HG03575 (cell line): ENCODE measurements around the gene PDE11A.
"Not testable (repeated sequence)": the region's sequence is repeated elsewhere in the genome, so short reads cannot be mapped to it uniquely, and the experiment has no call there.

Source experiments
- ATAC-seq: cut with Tn5 transposase; IDR thresholded peaks from one replicate; pipeline ENCODE4 v1.9.1; 2021; ENCODE audit not compliant: unreplicated experiment, insufficient number of reproducible peaks, low FRiP score; ENCODE audit errors: extremely low read depth

Gene PDE11A

GRCh38 chr2:177952151-177952550 lies 120.4 kb downstream of the PDE11A start:
- no peak for ATAC-seq

GRCh38 chr2:177947598-177947997 lies 125.0 kb downstream of the PDE11A start:
- not testable (repeated sequence) for ATAC-seq

DNA sequence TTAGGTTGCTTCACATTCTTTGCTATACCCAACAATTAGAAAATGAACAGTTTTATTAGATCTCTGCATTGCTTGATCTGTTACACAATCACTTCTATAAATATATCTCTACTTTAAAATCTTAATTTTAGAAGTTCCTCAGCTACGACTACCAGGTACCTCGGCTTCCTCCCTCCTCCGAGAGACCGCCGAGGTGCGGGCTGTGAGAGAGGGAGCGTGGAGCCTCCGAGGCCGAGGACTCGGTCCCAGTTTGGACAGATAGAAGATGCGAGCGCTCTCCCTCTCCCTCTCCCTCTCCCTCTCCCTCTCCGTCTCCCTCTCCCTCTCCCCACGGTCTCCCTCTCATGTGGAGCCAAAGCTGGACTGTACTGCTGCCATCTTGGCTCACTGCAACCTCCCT lies 128.0 kb downstream of the PDE11A start:
- not testable (repeated sequence) for ATAC-seq

GRCh38 chr2:177942731-177943130 lies 129.8 kb downstream of the PDE11A start:
- no peak for ATAC-seq

- ATAC-seq: no peak
Measured at GRCh38 chr2:177939211-177939610, 133.4 kb downstream of the PDE11A start.

DNA sequence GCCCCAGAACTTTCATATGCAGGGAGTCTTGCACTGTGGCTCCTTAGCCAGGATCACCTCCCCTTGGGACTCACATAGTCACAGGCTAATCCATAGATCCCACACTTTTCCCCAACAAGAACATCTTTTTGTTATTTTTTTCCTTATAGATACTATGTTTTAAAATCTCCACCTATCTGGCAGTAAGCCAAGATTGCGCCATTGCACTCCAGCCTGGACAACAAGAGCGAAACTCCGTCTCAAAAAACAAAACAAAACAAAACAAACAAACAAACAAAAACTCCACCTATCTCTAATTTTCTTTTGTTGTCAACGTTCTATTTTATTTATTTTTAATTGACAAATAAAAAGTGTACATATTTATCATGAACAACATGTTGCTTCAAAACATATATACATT lies 141.7 kb downstream of the PDE11A start:
- ATAC-seq: no peak

- no peak for ATAC-seq
Measured at GRCh38 chr2:177929662-177930522, 142.7 kb downstream of the PDE11A start.

GRCh38 chr2:177923323-177923722 lies 149.3 kb downstream of the PDE11A start:
- no peak for ATAC-seq

DNA sequence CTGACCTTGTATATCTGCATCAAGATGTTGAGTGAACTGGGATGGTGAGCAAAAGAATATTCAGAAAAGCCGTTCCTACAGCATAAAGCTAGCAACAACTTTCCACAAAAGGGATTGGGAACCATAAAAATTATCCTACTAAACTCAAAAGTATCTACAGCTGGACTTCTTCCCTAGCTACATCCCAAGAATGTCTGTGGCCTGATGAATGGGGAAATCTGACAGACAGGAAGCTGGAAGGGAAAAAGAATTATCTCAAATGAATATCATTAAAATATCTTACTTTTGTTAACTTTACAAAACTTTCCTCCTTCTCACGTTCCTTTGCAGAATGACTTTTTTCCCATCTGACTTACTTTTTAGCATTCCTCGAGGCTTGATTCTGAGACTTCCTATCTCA lies 150.9 kb downstream of the PDE11A start:
- no peak for ATAC-seq

GRCh38 chr2:177917169-177917568 lies 155.4 kb downstream of the PDE11A start:
- ATAC-seq: no peak

DNA sequence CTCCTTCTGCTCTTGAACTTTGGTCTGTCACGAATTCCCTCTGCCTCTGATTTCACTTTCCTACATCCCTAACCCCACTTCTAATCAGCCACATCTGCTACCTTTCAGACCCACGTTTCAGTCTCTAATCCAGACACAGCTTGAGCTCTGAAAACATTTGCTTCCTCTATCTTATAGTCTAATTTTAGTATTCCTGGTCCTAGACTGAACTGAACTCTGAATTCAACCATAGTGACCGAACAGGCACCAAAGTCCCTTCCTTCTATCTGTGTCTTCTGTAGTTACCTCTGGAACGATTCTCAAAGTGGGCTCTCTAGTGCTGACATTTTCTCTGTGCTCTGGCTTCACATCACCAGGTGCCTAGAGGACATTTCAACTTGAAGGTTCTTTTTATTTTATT lies 156.2 kb downstream of the PDE11A start:
- no peak for ATAC-seq

DNA sequence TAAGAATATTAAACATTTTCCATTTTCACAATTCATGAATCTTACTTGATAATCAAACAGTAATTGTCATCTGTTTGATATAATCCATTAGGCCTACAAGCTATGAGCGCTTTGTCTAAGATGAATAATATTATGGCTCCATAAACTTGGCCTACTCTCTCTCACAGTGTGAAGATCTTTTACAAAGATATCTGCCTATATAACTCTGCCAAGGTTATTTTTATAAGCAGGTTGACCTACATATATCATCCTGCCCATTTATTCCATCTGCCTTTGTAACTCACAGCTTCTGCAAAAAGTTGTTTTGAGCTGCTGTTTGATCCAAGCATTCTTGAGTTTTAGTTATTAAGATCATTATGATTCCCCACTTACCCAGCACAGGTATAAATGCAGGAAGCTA lies 158.3 kb downstream of the PDE11A start:
- ATAC-seq: no peak

- no peak for ATAC-seq
Measured at GRCh38 chr2:177909962-177910361, 162.6 kb downstream of the PDE11A start.

GRCh38 chr2:177908824-177909223 lies 163.8 kb downstream of the PDE11A start:
- ATAC-seq: no peak

- no peak for ATAC-seq
Measured at GRCh38 chr2:177908182-177908581, 164.4 kb downstream of the PDE11A start.

GRCh38 chr2:177906041-177906718 lies 166.4 kb downstream of the PDE11A start:
- ATAC-seq: peak; percentile 85

DNA sequence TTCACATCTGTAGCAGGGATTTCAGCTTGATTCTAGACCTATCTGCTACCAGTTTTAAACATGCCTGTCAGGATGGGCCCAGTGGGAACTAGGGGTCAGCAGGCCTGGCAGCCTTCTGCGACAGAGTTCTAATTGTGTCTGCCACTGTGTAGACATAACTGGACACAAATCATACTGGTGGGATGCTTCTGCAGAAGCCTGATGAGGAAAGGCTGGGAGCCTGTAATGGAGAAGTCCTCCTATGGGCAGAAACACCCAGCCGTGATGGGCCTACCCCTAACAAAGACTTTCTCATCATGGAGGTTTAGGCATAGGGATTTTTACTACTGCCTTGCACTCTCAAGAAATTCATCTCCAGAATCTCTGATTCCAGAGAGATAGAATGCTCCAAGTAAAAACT lies 166.9 kb downstream of the PDE11A start:
- no peak for ATAC-seq

DNA sequence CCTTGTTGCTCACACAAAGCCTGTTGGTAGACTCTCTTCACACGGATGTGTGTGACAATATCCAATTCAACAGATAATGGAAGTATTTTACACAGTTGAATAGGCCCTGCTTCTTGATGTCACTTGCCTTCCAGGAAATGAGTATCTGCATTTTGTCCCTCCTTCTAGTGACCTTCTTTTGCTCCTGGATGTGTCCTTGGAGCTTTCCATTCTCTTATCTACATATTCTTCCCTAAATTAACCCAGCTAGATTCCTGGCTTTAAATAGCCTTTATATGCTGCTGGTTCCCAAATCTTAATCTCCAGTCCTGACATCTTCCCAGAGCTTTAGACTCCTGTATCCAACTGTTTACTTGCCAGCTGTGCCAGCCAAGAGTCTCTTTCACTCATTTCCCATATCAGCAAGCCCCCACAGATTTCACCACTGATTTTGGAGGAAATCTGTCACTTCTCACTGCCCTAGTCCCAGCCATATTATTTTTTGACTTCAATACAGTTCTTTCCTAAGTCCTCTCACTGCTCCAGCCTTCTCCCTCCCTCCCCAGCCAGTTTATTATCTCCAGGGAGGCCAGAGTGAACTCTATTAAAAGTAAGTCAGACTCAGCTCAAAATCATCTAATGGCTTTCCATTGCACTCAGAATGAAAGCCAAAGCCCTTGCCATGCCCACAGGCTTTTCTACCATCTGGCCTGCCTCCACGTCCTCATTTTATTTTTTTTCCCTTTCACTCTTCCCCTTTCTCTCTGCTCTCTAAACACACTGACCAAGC lies 170.0 kb downstream of the PDE11A start:
- ATAC-seq: no peak

DNA sequence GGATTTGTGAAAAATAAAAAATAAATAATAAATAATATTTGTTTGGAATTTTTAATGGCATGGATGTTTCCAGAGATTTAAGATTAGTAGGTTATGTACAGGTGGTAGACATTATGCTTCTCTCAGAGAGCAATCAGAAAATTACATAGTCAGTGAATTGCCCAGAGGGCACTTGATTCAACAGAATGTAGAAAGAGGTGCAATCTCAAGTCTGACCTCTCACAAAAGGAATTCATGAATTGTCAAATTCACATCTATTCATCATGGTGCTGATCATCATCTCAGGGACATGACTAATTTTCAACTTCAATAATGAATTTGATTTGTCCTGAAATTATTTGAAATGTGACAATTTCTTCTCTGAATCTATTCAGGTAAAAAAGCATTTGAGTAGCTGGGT lies 172.5 kb downstream of the PDE11A start:
- ATAC-seq: no peak

GRCh38 chr2:177897278-177897677 lies 175.3 kb downstream of the PDE11A start:
- no peak for ATAC-seq
